ENCODE data around the gene CRYAB. TPM values are rescaled to one million over a fixed set of nuclear protein-coding genes. Genes with fewer than 3 reads are reported as not detected.

Gene CRYAB
- total RNA-seq, 1 donor from 2014 or later: 72.5 TPM

DNA sequence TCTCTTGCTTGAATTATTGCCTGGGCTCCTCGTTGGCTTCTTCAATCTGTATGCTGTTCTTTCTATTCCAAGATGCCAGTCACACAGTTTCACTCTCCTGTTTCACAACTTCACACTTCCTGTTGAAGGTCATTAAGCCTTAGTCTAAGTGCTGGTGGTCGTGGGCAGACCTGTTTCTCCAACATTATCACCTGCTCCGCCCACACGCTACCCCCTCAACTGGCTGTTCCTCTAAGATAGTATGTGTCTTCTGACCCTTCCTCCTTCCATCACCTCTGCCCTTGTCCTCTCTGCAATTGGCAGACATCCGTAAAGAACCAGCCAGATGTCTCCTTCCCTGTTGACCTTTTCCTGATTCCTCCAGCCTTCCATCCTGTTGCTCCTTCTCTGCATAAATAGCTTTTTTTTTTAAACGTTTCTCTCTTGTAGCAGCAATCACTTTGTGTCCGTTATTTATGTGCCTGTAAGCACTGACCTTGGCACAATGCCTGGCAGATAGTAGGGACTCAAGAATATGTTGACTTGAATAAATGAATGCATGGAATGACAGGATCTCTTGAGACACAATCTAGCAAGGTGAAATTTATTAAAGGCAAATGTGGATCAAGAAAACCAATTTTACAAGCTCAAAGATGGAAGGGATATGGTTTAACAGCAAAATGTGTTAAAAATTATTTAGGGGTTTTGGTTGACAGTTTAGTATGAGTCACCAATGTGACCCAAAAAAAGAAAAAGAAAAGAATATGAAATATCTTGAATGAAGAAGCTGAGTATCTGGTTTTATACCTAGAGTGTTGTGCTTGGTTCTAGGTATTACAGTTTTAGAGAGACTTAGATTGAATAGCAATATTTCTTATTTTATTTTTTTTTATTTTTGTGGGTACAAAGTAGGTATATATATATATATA is 38.2 kb upstream of the CRYAB start:
- H3K4me1 ChIP-seq: peaks cover 7% of the 10 kb centered on the region
- H3K27ac ChIP-seq: no peak overlapping the region
- no peak for ATAC-seq
- intact Hi-C loops (cut with DNase I): no loop called here
- TF ChIP-seq, protein P1, sequence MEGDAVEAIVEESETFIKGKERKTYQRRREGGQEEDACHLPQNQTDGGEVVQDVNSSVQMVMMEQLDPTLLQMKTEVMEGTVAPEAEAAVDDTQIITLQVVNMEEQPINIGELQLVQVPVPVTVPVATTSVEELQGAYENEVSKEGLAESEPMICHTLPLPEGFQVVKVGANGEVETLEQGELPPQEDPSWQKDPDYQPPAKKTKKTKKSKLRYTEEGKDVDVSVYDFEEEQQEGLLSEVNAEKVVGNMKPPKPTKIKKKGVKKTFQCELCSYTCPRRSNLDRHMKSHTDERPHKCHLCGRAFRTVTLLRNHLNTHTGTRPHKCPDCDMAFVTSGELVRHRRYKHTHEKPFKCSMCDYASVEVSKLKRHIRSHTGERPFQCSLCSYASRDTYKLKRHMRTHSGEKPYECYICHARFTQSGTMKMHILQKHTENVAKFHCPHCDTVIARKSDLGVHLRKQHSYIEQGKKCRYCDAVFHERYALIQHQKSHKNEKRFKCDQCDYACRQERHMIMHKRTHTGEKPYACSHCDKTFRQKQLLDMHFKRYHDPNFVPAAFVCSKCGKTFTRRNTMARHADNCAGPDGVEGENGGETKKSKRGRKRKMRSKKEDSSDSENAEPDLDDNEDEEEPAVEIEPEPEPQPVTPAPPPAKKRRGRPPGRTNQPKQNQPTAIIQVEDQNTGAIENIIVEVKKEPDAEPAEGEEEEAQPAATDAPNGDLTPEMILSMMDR (IDR thresholded peaks at IDR 0.05): no peak
- DNase-seq: no peak
- no peaks in the 10 kb centered on the region for H3K9me3 ChIP-seq
- no peaks in the 10 kb centered on the region for H3K27me3 ChIP-seq (ENCODE audit: low read depth)
- H3K4me3 ChIP-seq: no peak overlapping the region
- no peaks in the 10 kb centered on the region for H3K36me3 ChIP-seq

DNA sequence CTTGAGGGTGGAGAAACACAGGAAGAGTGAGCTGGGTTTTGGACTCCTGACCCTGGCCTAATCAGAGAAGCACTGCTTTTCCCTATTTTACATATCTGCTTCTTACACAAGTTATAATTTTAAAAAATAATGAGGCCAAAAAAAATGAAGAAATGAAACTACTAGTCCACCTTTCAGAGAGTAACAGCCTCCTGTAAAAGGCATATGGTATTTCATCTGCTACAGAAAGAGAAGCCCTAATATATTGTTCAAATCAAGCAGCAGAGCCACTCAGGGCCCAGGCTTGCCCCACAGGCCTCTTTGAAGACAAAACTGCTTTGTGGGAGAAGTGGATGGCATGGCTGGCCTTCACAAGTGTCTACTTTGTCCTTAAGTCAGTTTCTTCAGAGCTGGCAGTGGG is 35.6 kb upstream of the CRYAB start:
- TF ChIP-seq, protein P1 (IDR thresholded peaks at IDR 0.05): no peak
- H3K4me3 ChIP-seq: no peak overlapping the region
- ATAC-seq (no peak), DNase-seq (no peak)
- H3K4me1 ChIP-seq: peaks cover 18% of the 10 kb centered on the region
- H3K36me3 ChIP-seq: no peaks in the 10 kb centered on the region
- H3K27me3 ChIP-seq (ENCODE audit: low read depth): no peaks in the 10 kb centered on the region
- peak overlapping the region; percentile 7 for H3K27ac ChIP-seq
- no peaks in the 10 kb centered on the region for H3K9me3 ChIP-seq
- intact Hi-C loops (cut with DNase I): no loop called here

DNA sequence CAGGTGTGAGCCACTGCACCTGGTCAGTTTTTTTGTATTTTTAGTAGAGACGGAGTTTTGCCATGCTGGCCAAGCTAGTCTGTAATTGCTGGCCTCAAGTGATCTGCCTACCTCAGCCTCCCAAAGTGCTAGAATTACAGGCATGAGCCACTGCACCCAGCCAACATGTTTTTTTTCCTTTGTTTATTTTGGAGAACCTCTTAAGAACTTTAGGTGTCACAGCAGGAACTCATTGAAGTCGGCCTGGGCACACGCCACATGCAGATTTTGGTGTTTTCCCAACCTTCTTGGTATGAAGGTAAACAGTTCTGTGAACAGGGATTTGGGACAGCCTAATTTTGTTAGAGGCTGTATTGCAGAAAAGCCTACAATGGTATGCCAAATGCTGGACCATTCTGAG is 34.9 kb upstream of the CRYAB start:
- peak overlapping the region; percentile 7 for H3K27ac ChIP-seq
- ATAC-seq: peak; percentile 39 to 58
- intact Hi-C loops (cut with DNase I): no loop called here

DNA sequence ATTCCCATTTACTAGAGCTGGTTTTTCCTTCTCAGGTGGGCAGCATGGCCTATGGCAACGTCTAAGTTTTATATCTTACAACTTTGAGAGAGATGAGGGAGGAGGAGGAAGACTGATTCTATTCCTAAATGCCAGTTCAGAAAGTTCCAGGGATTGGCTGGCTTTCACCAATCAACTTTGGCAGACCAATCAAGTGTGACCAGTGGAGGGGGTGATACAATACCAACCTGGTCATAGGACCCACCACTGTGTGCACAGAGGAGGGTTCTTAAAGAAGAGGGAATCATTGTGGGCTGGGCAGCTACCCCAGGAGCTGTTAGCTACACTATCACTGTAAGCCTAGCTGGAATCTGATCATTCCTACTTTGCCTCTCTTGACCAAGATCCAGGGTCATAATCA is 33.6 kb upstream of the CRYAB start:
- H3K27me3 ChIP-seq (ENCODE audit: low read depth): no peaks in the 10 kb centered on the region
- TF ChIP-seq, protein P1 (IDR thresholded peaks at IDR 0.05): no peak
- H3K4me3 ChIP-seq: no peak overlapping the region
- no peak for ATAC-seq
- DNase-seq: no peak
- peaks cover 18% of the 10 kb centered on the region for H3K4me1 ChIP-seq
- no peaks in the 10 kb centered on the region for H3K36me3 ChIP-seq
- intact Hi-C loops (cut with DNase I): no loop called here
- H3K9me3 ChIP-seq: no peaks in the 10 kb centered on the region
- H3K27ac ChIP-seq: peak overlapping the region; percentile 75

More for the DNA sequence above, 34.9 kb upstream of the CRYAB start:
- Histone ChIP-seq H3K27me3 (ENCODE audit: low read depth) (no peaks in the 10 kb centered on the region), H3K4me3 (no peak overlapping the region), H3K4me1 (peaks cover 18% of the 10 kb centered on the region), H3K36me3 (no peaks in the 10 kb centered on the region), H3K9me3 (no peaks in the 10 kb centered on the region)
- TF ChIP-seq, protein P1 (IDR thresholded peaks at IDR 0.05): no peak
- no peak for DNase-seq

DNA sequence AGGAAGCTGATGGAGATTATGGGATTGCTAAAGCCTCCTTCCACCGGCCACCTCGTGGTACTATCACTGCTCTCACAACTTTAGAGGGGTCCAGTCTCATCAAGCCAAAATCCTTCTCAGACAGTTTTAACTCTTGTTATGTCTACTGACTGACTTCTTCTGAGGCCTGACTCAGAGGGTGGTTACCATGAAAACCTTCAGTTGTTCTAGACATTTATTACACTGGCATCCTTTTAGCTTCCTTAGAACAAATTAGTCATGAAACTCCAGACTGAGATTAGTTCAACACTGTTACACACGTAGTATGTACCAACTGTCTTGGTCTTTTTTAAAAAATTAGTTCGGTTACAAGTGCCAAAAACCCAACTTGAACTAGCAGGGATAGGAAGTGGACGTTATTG is 33.1 kb upstream of the CRYAB start:
- no peaks in the 10 kb centered on the region for H3K9me3 ChIP-seq
- TF ChIP-seq, protein P1 (IDR thresholded peaks at IDR 0.05): no peak
- no peaks in the 10 kb centered on the region for H3K36me3 ChIP-seq
- DNase-seq (no peak), ATAC-seq (no peak)
- H3K4me1 ChIP-seq: peaks cover 18% of the 10 kb centered on the region
- no peaks in the 10 kb centered on the region for H3K27me3 ChIP-seq (ENCODE audit: low read depth)
- peak overlapping the region; percentile 75 for H3K27ac ChIP-seq
- H3K4me3 ChIP-seq: no peak overlapping the region
- intact Hi-C loops (cut with DNase I): no loop called here

Measured in lower lobe of right lung (tissue), 2 donors.